BJ (cell line): ENCODE results near the gene ZNF280C. TPM values are rescaled to one million over a fixed set of nuclear protein-coding genes. Genes with fewer than 3 reads are reported as not detected.

Experiments used
- CTCF ChIA-PET: fragments of 350-600 bp; formaldehyde crosslinking; extraction: SDS; loops from one replicate; lab custom pipeline; 2021; ENCODE audit warnings: antibody characterized with exemption, inconsistent platforms; lab: Yijun Ruan, JAX
- POLR2A ChIA-PET: fragments of 300-600 bp; sonication (Branson Sonifier 250); formaldehyde crosslinking; extraction: SDS; loops from one replicate; lab custom pipeline; 2021; ENCODE audit warnings: antibody characterized with exemption; lab: Charles Lee
- DNase-seq: peaks from one replicate; pipeline ENCODE4 v3.0.0-alpha.2; 2011; ENCODE audit warnings: low read depth
- H3K27me3 ChIP-seq: 2 replicates; pipeline ENCODE4 v1.6.0; 2011; ENCODE audit warnings: low read length; ENCODE audit not compliant: control insufficient read depth, insufficient read depth
- H3K36me3 ChIP-seq: 2 replicates; pipeline ENCODE4 v1.5.1; 2011; ENCODE audit warnings: low read length; ENCODE audit not compliant: control insufficient read depth, insufficient read depth
- H3K4me3 ChIP-seq: 2 replicates; pipeline ENCODE4 v1.5.1; 2011; ENCODE audit warnings: low read depth, mild to moderate bottlenecking, control low read depth, low read length
- polyA plus RNA-seq: library from polyadenylated mRNA; depleted of rRNA; stranded (reverse); fragments of >200 nt; gene quantifications from 2 replicates; pipeline ENCODE4 v1.2.3, GENCODE V29; 2011; rRNA removed
- small RNA-seq: library from RNA; depleted of rRNA; stranded (forward); fragments of <200 nt; gene quantifications from one replicate; pipeline ENCODE3, GENCODE V24; 2012; ENCODE audit warnings: low replicate concordance, low read depth; ENCODE audit not compliant: insufficient read length
- TF ChIP-seq, protein P1 (sequence below): IDR thresholded peaks from 2 replicates; pipeline ENCODE4 v1.5.1; 2011; ENCODE audit warnings: low read depth, mild to moderate bottlenecking, control low read depth, inconsistent platforms, low read length, moderate library complexity; ENCODE audit not compliant: insufficient read depth

ZNF280C gene
- polyA plus RNA-seq, 1 experiment = 2.1 TPM

DNA sequence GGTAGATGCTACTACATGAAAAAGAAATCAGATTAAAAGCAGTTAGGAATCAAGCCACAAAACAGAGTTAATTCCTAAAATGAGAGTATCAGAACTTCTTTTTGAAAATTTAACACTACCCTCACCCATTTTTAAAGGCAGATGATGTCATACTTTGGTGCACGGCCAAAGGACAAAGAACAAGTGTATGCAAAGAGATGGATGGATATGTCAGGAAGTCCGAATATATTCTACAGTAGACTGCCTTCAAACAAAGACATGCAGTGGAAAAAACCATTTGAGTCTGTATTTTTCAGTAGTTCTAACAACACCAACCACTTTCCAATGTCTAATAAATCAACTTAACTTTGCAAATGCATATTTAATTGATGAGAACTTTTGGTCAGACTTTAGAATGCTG, 105.3 kb downstream of the ZNF280C start:
- no peaks in the 10 kb centered on the region for H3K36me3 ChIP-seq
- H3K27me3 ChIP-seq = no peaks in the 10 kb centered on the region
- TF ChIP-seq, protein P1, sequence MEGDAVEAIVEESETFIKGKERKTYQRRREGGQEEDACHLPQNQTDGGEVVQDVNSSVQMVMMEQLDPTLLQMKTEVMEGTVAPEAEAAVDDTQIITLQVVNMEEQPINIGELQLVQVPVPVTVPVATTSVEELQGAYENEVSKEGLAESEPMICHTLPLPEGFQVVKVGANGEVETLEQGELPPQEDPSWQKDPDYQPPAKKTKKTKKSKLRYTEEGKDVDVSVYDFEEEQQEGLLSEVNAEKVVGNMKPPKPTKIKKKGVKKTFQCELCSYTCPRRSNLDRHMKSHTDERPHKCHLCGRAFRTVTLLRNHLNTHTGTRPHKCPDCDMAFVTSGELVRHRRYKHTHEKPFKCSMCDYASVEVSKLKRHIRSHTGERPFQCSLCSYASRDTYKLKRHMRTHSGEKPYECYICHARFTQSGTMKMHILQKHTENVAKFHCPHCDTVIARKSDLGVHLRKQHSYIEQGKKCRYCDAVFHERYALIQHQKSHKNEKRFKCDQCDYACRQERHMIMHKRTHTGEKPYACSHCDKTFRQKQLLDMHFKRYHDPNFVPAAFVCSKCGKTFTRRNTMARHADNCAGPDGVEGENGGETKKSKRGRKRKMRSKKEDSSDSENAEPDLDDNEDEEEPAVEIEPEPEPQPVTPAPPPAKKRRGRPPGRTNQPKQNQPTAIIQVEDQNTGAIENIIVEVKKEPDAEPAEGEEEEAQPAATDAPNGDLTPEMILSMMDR = no peak
- no peak overlapping the region for H3K4me3 ChIP-seq
- no peak for DNase-seq
- ChIA-PET POLR2A (no interaction called here), CTCF (no interaction called here)

DNA sequence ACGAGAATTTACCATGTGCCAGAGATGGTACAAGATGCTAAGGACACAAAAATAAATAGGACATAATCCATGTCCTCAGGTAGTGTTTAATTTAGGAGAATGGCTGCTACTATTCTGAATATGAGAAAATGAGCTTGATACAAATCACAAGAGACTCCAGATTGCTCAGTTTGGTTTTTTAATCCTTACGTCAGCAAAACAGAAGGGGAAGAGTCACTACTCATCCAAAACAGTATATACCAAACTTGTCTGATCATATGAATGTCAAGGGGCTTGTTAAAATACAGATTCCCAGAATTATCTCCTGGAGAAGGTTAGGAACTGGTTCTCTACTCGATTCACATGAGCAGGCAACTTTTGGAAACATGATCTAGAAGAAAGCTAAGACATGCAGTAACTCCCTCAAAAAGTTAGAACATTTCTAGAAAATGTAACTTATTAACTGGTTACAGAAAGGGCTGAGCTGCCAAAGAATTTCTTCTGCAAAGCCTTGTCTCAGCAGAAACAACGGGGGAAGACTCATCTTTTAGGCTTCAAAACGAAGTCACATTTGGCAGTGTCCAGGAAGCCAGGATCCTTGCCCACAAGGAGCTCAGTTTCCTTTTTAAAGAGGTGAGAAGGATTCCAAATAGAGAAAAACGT, 106.5 kb downstream of the ZNF280C start:
- DNase-seq = no peak
- Histone ChIP-seq H3K27me3 (no peaks in the 10 kb centered on the region), H3K4me3 (no peak overlapping the region), H3K36me3 (no peaks in the 10 kb centered on the region)
- POLR2A ChIA-PET = no interaction called here
- TF ChIP-seq, protein P1 = no peak
- CTCF ChIA-PET = no interaction called here

DNA sequence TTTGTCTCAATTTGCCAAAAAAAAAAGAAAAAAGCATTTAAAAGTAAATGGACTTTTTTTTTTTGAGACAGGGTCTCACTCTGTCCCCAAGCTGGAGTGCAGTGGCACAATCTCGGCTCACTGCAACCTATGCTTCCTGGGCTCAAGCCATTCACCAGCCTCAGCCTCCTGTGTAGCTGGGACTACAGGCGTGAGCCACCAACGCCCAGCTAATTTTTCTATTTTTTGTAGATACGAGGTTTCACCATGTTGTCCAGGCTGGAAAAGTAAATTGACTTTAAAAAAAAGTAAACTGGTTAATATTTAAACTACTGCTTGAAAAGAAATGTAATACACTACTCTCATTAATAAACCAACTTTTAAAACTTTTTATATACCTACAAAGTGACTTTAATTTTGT, 108.9 kb downstream of the ZNF280C start:
- no peaks in the 10 kb centered on the region for H3K36me3 ChIP-seq
- ChIA-PET CTCF (no interaction called here), POLR2A (no interaction called here)
- no peak for DNase-seq
- H3K27me3 ChIP-seq = no peaks in the 10 kb centered on the region
- TF ChIP-seq, protein P1 = no peak
- no peak overlapping the region for H3K4me3 ChIP-seq

DNA sequence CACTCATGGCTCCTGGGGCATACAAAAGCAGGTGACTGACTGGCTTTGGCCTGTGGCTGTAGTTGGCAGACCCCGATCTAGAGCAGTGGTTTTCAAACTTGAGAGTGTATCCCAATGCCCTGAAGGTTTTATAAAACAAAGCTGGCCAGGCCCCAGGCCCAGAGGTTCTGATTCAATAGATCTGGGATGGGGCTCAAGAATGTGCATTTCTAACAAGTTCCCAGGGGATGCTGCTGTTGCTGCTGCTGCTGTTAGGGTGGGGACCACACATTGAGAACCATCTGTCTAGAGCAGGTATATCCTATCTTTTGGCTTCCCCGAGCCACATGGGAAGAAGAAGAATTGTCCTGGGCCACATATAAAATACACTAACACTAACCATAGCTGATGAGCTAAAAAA, 110.4 kb downstream of the ZNF280C start:
- TF ChIP-seq, protein P1 = no peak
- POLR2A ChIA-PET = no interaction called here
- Histone ChIP-seq H3K27me3 (no peaks in the 10 kb centered on the region), H3K36me3 (no peaks in the 10 kb centered on the region), H3K4me3 (no peak overlapping the region)
- no peak for DNase-seq
- CTCF ChIA-PET = interaction anchor here (0.5 kb wide), 1 partner anchor 50 kb away, joined by 4 read pairs; no protein-coding TSS in a partner anchor

- no peak for DNase-seq
- no peaks in the 10 kb centered on the region for H3K36me3 ChIP-seq
- no peaks in the 10 kb centered on the region for H3K27me3 ChIP-seq
- TF ChIP-seq, protein P1 = no peak
- ChIA-PET POLR2A (no interaction called here), CTCF (interaction anchor here (1.2 kb wide), 1 partner anchor 10 kb away, joined by 4 read pairs; no protein-coding TSS in a partner anchor)
- no peak overlapping the region for H3K4me3 ChIP-seq
These were observed 113.1 kb downstream of the ZNF280C start for GRCh38 chrX:130155564-130155963.

Small RNAs within 50 kb of the gene (small RNA-seq; reads per million reads assigned to genes)
- not detected for gene RNU6-1130P

Other genes with a start within 250 kb of the ZNF280C start
- gene ELF4, start 158.4 kb downstream of the ZNF280C start, polyA plus RNA-seq = 22.6 and 31.1 TPM in 2 replicates
- gene AIFM1, start 103.1 kb downstream of the ZNF280C start, polyA plus RNA-seq = 23.2 and 27.8 TPM in 2 replicates
- gene RAB33A, start 96.9 kb downstream of the ZNF280C start, polyA plus RNA-seq = 4.6 and 5.1 TPM in 2 replicates
- gene SLC25A14, start 71.0 kb upstream of the ZNF280C start, polyA plus RNA-seq = 11.0 and 18.7 TPM in 2 replicates
- gene GPR119, start 116.8 kb upstream of the ZNF280C start, polyA plus RNA-seq = not detected in 2 replicates
- 12.6 and 20.5 TPM in 2 replicates for gene RBMX2, start 133.1 kb upstream of the ZNF280C start, polyA plus RNA-seq